Activated CD4-positive, alpha-beta T cell treated with anti-CD3 and anti-CD28 coated beads for 36 hours (primary cell): ENCODE data around the gene MRPL39. TPM values are rescaled to one million over a fixed set of nuclear protein-coding genes. Genes with fewer than 3 reads are reported as not detected.

Experiments used
- ATAC-seq: fragments of 200-7000 bp; cut with Tn5 transposase; one replicate; pipeline ENCODE4 v1.10.0; 2021; ENCODE audit warnings: mild to moderate bottlenecking, moderate library complexity
- CTCF ChIA-PET: fragments of 350-600 bp; sonication (Branson Sonifier 250); formaldehyde crosslinking; loops from one replicate; lab custom pipeline; 2021; ENCODE audit warnings: antibody characterized with exemption; lab: Charles Lee
- POLR2A ChIA-PET: fragments of 350-600 bp; sonication (Branson Sonifier 250); formaldehyde crosslinking; loops from one replicate; lab custom pipeline; 2021; ENCODE audit warnings: antibody characterized with exemption, inconsistent platforms; lab: Charles Lee
- DNase-seq: peaks from one replicate; pipeline ENCODE4 v3.0.0-alpha.2; 2020
- H3K27ac Mint-ChIP-seq: one replicate; pipeline ENCODE4 v1.8.0; 2021; ENCODE audit warnings: mixed read lengths
- H3K27me3 Mint-ChIP-seq: one replicate; pipeline ENCODE4 v1.8.0; 2021; ENCODE audit warnings: mixed read lengths
- H3K36me3 Mint-ChIP-seq: one replicate; pipeline ENCODE4 v1.8.0; 2021; ENCODE audit warnings: low read depth, mixed read lengths
- H3K4me1 Mint-ChIP-seq: one replicate; pipeline ENCODE4 v1.8.0; 2021; ENCODE audit warnings: mixed read lengths
- H3K4me3 Mint-ChIP-seq: one replicate; pipeline ENCODE4 v1.8.0; 2021; ENCODE audit warnings: mild to moderate bottlenecking, moderate library complexity, mixed read lengths
- H3K9me3 Mint-ChIP-seq: one replicate; pipeline ENCODE4 v1.8.0; 2021; ENCODE audit warnings: low read depth, mixed read lengths
- intact Hi-C, 2 experiments: fragments of 100-400 bp; cut with DNase I in 1 of 2; cut with micrococcal nuclease in 1 of 2; formaldehyde crosslinking; loops; one replicate each; pipeline versions ENCODE4 v1.14.2 to v1.15.1; 2022 to 2024; cut with DNase I, micrococcal nuclease
- total RNA-seq, 2 experiments: library from RNA; stranded (reverse); gene quantifications; one replicate each; pipeline ENCODE4 v1.2.3, GENCODE V29; 2021

The MRPL39 gene
- total RNA-seq, 2 experiments from 2014 or later, result 78.4 to 84.5 TPM

DNA sequence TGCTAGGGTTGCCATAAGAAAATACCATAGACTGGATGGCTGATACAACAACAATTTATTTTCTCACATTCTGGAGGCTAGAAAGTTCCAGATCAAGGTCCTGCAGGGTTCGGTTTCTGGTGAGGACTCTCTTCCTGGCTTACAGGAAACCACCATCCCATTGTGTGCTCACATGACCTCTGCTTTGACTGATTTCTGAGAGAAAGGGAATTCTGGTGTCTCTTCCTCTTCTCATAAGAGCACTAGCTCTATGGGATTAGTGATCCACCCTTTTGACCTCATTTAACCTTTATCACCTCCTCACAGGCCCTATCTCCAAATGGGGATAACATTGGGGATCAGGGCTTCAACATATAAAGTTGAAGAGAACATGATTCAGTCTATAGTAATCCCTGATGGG is 47.5 kb downstream of the MRPL39 start:
- no peak for DNase-seq
- peaks cover 59% of the 10 kb centered on the region for H3K4me1 Mint-ChIP-seq
- ChIA-PET CTCF (interaction anchor here (0.6 to 2.3 kb wide), 12 partner anchors 9 to 139 kb away, joined by 3 to 7 read pairs (median 4); no protein-coding TSS in a partner anchor), POLR2A (interaction anchor here (0.5 kb wide), 1 partner anchor 42 kb away, joined by 3 read pairs; no protein-coding TSS in a partner anchor)
- peaks cover 33% of the 10 kb centered on the region for H3K36me3 Mint-ChIP-seq
- H3K27me3 Mint-ChIP-seq, result no peaks in the 10 kb centered on the region
- no peaks in the 10 kb centered on the region for H3K9me3 Mint-ChIP-seq
- intact Hi-C loops, result loop anchor here in 1 of 2 experiments (2.0 kb wide), 1 partner anchor 163 kb away; no protein-coding TSS in a partner anchor
- peak overlapping the region; percentile 100 for H3K27ac Mint-ChIP-seq
- H3K4me3 Mint-ChIP-seq, result peak overlapping the region; percentile 93
- ATAC-seq, result no peak

DNA sequence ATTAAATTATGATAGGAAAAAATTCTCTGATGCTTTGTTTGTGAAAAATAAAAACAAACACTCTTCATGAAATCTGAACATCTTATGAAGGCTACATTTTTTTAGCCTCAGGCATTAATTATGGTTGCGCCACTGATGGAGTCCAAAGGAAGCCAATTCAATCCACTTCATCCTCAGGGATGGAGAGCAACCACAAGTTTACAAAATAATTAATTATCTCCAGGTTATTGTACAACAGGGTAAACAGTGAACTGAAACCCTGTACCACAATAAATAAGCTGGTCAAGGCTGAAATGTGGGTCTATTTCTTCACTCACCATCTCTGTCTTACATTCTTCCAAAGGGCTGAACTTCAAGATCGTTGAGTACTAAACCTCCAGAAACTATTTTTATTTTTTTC is 49.2 kb downstream of the MRPL39 start:
- DNase-seq (no peak), ATAC-seq (no peak)
- Mint-ChIP-seq H3K27me3 (no peaks in the 10 kb centered on the region), H3K27ac (no peak overlapping the region), H3K9me3 (no peaks in the 10 kb centered on the region), H3K4me1 (peaks cover 65% of the 10 kb centered on the region), H3K36me3 (peaks cover 16% of the 10 kb centered on the region), H3K4me3 (no peak overlapping the region)
- CTCF ChIA-PET, result interaction anchor here (0.9 to 2.3 kb wide), 3 partner anchors 17 to 137 kb away, joined by 3 to 7 read pairs (median 4); no protein-coding TSS in a partner anchor
- intact Hi-C loops, result no loop called here
- POLR2A ChIA-PET, result no interaction called here

DNA sequence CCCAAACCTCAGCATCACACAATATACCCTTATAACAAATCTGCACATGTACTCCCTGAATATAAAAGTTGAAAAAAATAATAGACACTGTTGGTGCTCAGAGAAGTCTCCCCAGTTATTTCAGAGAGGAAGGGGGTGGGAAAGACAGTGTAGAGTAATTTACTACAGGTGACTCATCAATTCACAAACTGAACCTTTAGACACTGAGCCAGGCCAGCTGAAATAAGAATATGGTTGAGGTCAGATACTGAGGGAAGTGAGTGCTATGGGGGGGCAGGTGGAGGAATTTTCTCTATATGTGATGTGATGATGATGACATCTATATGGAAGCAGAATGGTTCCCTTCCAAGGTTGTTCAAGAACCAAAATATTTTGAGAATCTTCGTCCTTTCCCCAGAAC is 50.1 kb downstream of the MRPL39 start:
- no peak for DNase-seq
- no peaks in the 10 kb centered on the region for H3K9me3 Mint-ChIP-seq
- CTCF ChIA-PET, result no interaction called here
- no peaks in the 10 kb centered on the region for H3K27me3 Mint-ChIP-seq
- peak overlapping the region; percentile 4 for H3K27ac Mint-ChIP-seq
- H3K4me3 Mint-ChIP-seq, result no peak overlapping the region
- POLR2A ChIA-PET, result no interaction called here
- no peak for ATAC-seq
- intact Hi-C loops, result no loop called here
- peaks cover 7% of the 10 kb centered on the region for H3K36me3 Mint-ChIP-seq
- H3K4me1 Mint-ChIP-seq, result peaks cover 65% of the 10 kb centered on the region

DNA sequence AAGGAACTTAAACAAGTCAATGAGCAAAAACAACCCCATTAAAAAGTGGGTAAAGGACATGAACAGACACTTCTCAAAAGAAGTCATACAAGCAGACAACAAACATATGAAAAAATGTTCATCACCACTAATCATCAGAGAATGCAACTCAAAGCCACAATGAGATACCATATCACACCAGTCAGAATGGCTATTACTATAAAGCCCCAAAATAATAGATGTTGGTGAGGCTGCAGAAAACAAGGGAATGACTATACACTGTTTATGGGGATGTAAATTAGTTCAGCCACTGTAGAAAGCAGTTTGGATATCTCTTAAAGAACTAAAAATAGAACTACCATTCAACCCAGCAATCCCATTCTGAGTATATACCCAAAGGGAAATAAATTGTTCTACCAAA is 51.2 kb downstream of the MRPL39 start:
- no peaks in the 10 kb centered on the region for H3K9me3 Mint-ChIP-seq
- H3K4me1 Mint-ChIP-seq, result peaks cover 65% of the 10 kb centered on the region
- CTCF ChIA-PET, result no interaction called here
- peak overlapping the region; percentile 58 for H3K27ac Mint-ChIP-seq
- no peak for DNase-seq
- H3K4me3 Mint-ChIP-seq, result peak overlapping the region; percentile 17
- H3K36me3 Mint-ChIP-seq, result no peaks in the 10 kb centered on the region
- no peaks in the 10 kb centered on the region for H3K27me3 Mint-ChIP-seq
- ATAC-seq, result peak; percentile 49
- intact Hi-C loops, result no loop called here
- POLR2A ChIA-PET, result interaction anchor here (0.6 kb wide), 1 partner anchor 36 kb away, joined by 3 read pairs; no protein-coding TSS in a partner anchor

GRCh38 chr21:25555492-25555891 is 51.8 kb downstream of the MRPL39 start:
- intact Hi-C loops, result no loop called here
- Mint-ChIP-seq H3K27me3 (no peaks in the 10 kb centered on the region), H3K4me1 (peaks cover 64% of the 10 kb centered on the region), H3K4me3 (peak overlapping the region; percentile 17), H3K36me3 (no peaks in the 10 kb centered on the region), H3K27ac (peak overlapping the region; percentile 58), H3K9me3 (no peaks in the 10 kb centered on the region)
- ChIA-PET POLR2A (interaction anchor here (0.6 to 1.0 kb wide), 2 partner anchors 18 to 35 kb away, joined by 3 to 4 read pairs; no protein-coding TSS in a partner anchor), CTCF (no interaction called here)
- no peak for DNase-seq
- ATAC-seq, result peak; percentile 56

GRCh38 chr21:25552856-25553255 is 54.4 kb downstream of the MRPL39 start:
- ChIA-PET POLR2A (interaction anchor here (0.7 kb wide), 1 partner anchor 9 kb away, joined by 4 read pairs; no protein-coding TSS in a partner anchor), CTCF (interaction anchor here (0.6 to 1.2 kb wide), 2 partner anchors 10 to 167 kb away, joined by 3 read pairs; no protein-coding TSS in a partner anchor)
- no peak overlapping the region for H3K27ac Mint-ChIP-seq
- H3K4me1 Mint-ChIP-seq, result peaks cover 47% of the 10 kb centered on the region
- intact Hi-C loops, result no loop called here
- no peak for DNase-seq
- H3K9me3 Mint-ChIP-seq, result no peaks in the 10 kb centered on the region
- H3K27me3 Mint-ChIP-seq, result no peaks in the 10 kb centered on the region
- H3K36me3 Mint-ChIP-seq, result no peaks in the 10 kb centered on the region
- no peak for ATAC-seq
- H3K4me3 Mint-ChIP-seq, result no peak overlapping the region

DNA sequence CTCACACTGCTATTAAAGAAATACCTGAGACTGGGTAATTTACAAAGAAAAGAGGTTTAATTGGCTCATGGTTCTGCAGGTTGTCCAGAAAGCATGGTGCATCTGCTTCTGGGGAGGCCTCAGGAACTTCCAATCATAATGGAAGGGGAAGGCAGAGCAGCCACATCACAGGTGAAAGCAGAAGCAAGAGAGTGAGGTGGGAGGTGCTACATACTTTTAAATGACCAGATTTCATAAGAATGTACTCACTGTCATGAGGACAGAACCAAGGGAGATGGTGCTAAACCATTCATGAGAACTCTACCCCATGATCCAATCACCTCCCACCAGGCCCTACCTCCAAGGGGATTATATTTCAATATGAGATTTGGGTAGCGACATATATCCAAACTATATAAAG is 55.7 kb downstream of the MRPL39 start:
- no peak for DNase-seq
- ChIA-PET CTCF (interaction anchor here (1.0 to 1.7 kb wide), 2 partner anchors 9 to 11 kb away, joined by 3 to 5 read pairs; no protein-coding TSS in a partner anchor), POLR2A (no interaction called here)
- Mint-ChIP-seq H3K4me3 (no peak overlapping the region), H3K36me3 (no peaks in the 10 kb centered on the region), H3K27me3 (no peaks in the 10 kb centered on the region), H3K4me1 (peaks cover 36% of the 10 kb centered on the region), H3K27ac (no peak overlapping the region), H3K9me3 (no peaks in the 10 kb centered on the region)
- ATAC-seq, result peak; percentile 42
- intact Hi-C loops, result no loop called here

GRCh38 chr21:25550352-25551120 is 56.7 kb downstream of the MRPL39 start:
- no peaks in the 10 kb centered on the region for H3K9me3 Mint-ChIP-seq
- intact Hi-C loops, result no loop called here
- POLR2A ChIA-PET, result interaction anchor here (1.3 kb wide), 1 partner anchor 18 kb away, joined by 3 read pairs; no protein-coding TSS in a partner anchor

DNA sequence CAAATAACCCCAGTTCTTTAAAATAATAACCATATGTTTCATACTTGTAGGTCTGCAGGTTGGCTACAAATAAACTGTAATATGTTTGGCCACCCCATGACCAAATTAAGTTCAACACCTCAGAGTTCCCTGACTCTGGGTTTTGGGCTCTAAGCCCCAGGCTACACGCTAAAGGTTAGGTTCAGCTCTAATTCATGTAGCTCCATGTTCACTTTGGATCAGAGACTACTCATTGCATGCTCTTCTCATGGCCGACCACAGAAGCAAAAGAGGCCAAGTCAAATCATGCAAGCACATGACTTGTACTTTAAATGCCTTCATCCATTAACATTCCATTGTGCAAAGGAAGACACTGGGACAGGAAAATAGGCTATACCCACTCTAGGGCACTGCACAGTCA is 66.2 kb downstream of the MRPL39 start:
- Mint-ChIP-seq H3K4me3 (no peak overlapping the region), H3K27ac (no peak overlapping the region), H3K4me1 (peaks cover 11% of the 10 kb centered on the region), H3K27me3 (no peaks in the 10 kb centered on the region), H3K9me3 (peaks cover 22% of the 10 kb centered on the region), H3K36me3 (peaks cover 8% of the 10 kb centered on the region)
- ChIA-PET CTCF (interaction anchor here (0.7 to 1.0 kb wide), 2 partner anchors 18 to 31 kb away, joined by 3 to 4 read pairs; no protein-coding TSS in a partner anchor), POLR2A (interaction anchor here (0.6 kb wide), 1 partner anchor 58 kb away, joined by 11 read pairs; no protein-coding TSS in a partner anchor)
- DNase-seq (no peak), ATAC-seq (peak; percentile 44)
- intact Hi-C loops, result no loop called here

More at GRCh38 chr21:25550352-25551120, 56.7 kb downstream of the MRPL39 start:
- Mint-ChIP-seq H3K36me3 (no peaks in the 10 kb centered on the region), H3K4me1 (peaks cover 26% of the 10 kb centered on the region), H3K27ac (peak overlapping the region; percentile 25), H3K4me3 (peak overlapping the region; percentile 44), H3K27me3 (no peaks in the 10 kb centered on the region)
- CTCF ChIA-PET, result interaction anchor here (0.8 to 1.7 kb wide), 3 partner anchors 10 to 223 kb away, joined by 4 to 5 read pairs (median 4); no protein-coding TSS in a partner anchor
- no peak for ATAC-seq
- no peak for DNase-seq

- no peaks in the 10 kb centered on the region for H3K27me3 Mint-ChIP-seq
- DNase-seq, result no peak
- CTCF ChIA-PET, result interaction anchor here (0.9 to 1.1 kb wide), 2 partner anchors 12 to 20 kb away, joined by 3 to 4 read pairs; no protein-coding TSS in a partner anchor
- H3K4me3 Mint-ChIP-seq, result no peak overlapping the region
- peaks cover 22% of the 10 kb centered on the region for H3K9me3 Mint-ChIP-seq
- H3K4me1 Mint-ChIP-seq, result peaks cover 11% of the 10 kb centered on the region
- no peak for ATAC-seq
- peaks cover 8% of the 10 kb centered on the region for H3K36me3 Mint-ChIP-seq
- H3K27ac Mint-ChIP-seq, result no peak overlapping the region
- POLR2A ChIA-PET, result no interaction called here
- intact Hi-C loops, result no loop called here
Measured at GRCh38 chr21:25539606-25540005, 67.7 kb downstream of the MRPL39 start.

GRCh38 chr21:25537174-25537573 is 70.1 kb downstream of the MRPL39 start:
- CTCF ChIA-PET, result interaction anchor here (1.2 kb wide), 1 partner anchor 13 kb away, joined by 4 read pairs; no protein-coding TSS in a partner anchor

More at GRCh38 chr21:25537174-25537573, 70.1 kb downstream of the MRPL39 start:
- POLR2A ChIA-PET, result interaction anchor here (0.8 to 1.0 kb wide), 2 partner anchors 22 to 25 kb away, joined by 3 to 7 read pairs; no protein-coding TSS in a partner anchor
- H3K36me3 Mint-ChIP-seq, result peaks cover 8% of the 10 kb centered on the region
- peaks cover 11% of the 10 kb centered on the region for H3K4me1 Mint-ChIP-seq
- intact Hi-C loops, result loop anchor here in 1 of 2 experiments (2.0 kb wide), 1 partner anchor 22 kb away; no protein-coding TSS in a partner anchor
- H3K27ac Mint-ChIP-seq, result no peak overlapping the region
- ATAC-seq (no peak), DNase-seq (no peak)
- peaks cover 22% of the 10 kb centered on the region for H3K9me3 Mint-ChIP-seq
- no peak overlapping the region for H3K4me3 Mint-ChIP-seq
- no peaks in the 10 kb centered on the region for H3K27me3 Mint-ChIP-seq
